Measurements from ENCODE around the gene PIK3AP1. TPM values are rescaled to one million over a fixed set of nuclear protein-coding genes. Genes with fewer than 3 reads are reported as not detected.

PIK3AP1 gene
- total and polyA plus RNA-seq, 2 of the 4 experiments (the other 2 are of a cell fraction) = under 0.01 to 0.14 TPM

- no TSS peak for BruUV-seq (replicated peaks)
- in situ Hi-C loops (cut with MboI; ENCODE audit: low sequenced_read_pairs) (no loop called here), dilution Hi-C loops (cut with HindIII; ENCODE audit: low sequenced_read_pairs, unreplicated experiment) (no loop called here), intact Hi-C loops (cut with micrococcal nuclease) (no loop called here)
- Histone ChIP-seq H3K27ac (ENCODE audit: insufficient read depth, low read length) (no peak overlapping the region), H3K9me3 (ENCODE audit: control insufficient read depth, insufficient read depth, low read length) (no peaks in the 10 kb centered on the region), H4K91ac (ENCODE audit: insufficient read depth, low read depth, low read length) (no peak overlapping the region), H3K23ac (ENCODE audit: low read depth, low read length) (no peak overlapping the region), H2BK5ac (ENCODE audit: low read depth, low read length, poor library complexity, severe bottlenecking) (no peak overlapping the region), H3K18ac (ENCODE audit: low read depth, low read length) (no peak overlapping the region), H2BK120ac (ENCODE audit: low read depth, low read length) (no peak overlapping the region), H3K14ac (replicated peaks; ENCODE audit: low read depth, low read length) (no peak overlapping the region), H4K8ac (ENCODE audit: low read depth in 2 of 2, low read length in 2 of 2) (no peak overlapping the region), H3K9me1 (ENCODE audit: insufficient read depth, low read length) (peaks cover 7% of the 10 kb centered on the region; the same call in 1 of the 2 replicates), H3K36me3 (ENCODE audit: control insufficient read depth, insufficient read depth, low read length) (no peaks in the 10 kb centered on the region; the same call in 1 of the 2 replicates), H3K27me3 (ENCODE audit: control insufficient read depth, insufficient read depth, low read length) (no peaks in the 10 kb centered on the region), H3K56ac (ENCODE audit: extremely low read depth, insufficient read depth, low read length) (no peak overlapping the region), H4K5ac (ENCODE audit: low read depth, low read length) (no peak overlapping the region), H4K20me1 (ENCODE audit: insufficient read depth, low read length) (peaks cover 68% of the 10 kb centered on the region), H3K79me1 (ENCODE audit: low read depth in 1 of 2, low read length in 2 of 2) (peaks cover 0 to 26% of the 10 kb centered on the region in 2 experiments; a peak in 2 of 4 replicates), H3K4me3 (ENCODE audit: insufficient read depth, low read depth, low read length) (no peak overlapping the region), H2AK5ac (ENCODE audit: low read depth, low read length) (no peak overlapping the region), H3K4ac (ENCODE audit: low read depth, low read length) (no peak overlapping the region), H3K4me2 (ENCODE audit: low read depth, low read length) (peak overlapping the region; percentile 26; the same call in 1 of the 2 replicates), H2BK15ac (ENCODE audit: low read depth, low read length) (no peak overlapping the region), H2BK20ac (ENCODE audit: low read depth, low read length) (no peak overlapping the region), H2AFZ (replicated peaks; ENCODE audit: low read length, poor library complexity) (no peak overlapping the region), H2AK9ac (replicated peaks; ENCODE audit: low read depth, low read length, poor library complexity) (no peak overlapping the region), H3K4me1 (ENCODE audit: control insufficient read depth, insufficient read depth, low read length) (peaks cover 15% of the 10 kb centered on the region), H3K9ac (ENCODE audit: low read depth, low read length) (no peak overlapping the region)
- ATAC-seq (ENCODE audit: low read depth) = no peak
- CTCF ChIA-PET = interaction anchor here (0.7 kb wide), 1 partner anchor 15 kb away, joined by 7 read pairs; no protein-coding TSS in a partner anchor
- POLR2A ChIA-PET (ENCODE audit: unreplicated experiment) = no interaction called here
- WGBS, 2 experiments (ENCODE audit: extremely low coverage in 2 of 2, insufficient read length in 1 of 2) = no CpG with 5 or more reads among the region's 9 CpGs
- TF ChIP-seq CEBPB (IDR thresholded peaks at IDR 0.05; ENCODE audit: low read depth, low read length) = no peak
- no peak for TF ChIP-seq RFX5 (IDR thresholded peaks at IDR 0.05; ENCODE audit: low read depth, low read length)
- TF ChIP-seq ELK1 (IDR thresholded peaks at IDR 0.05; ENCODE audit: borderline replicate concordance, low read depth, low read length) = no peak
- TF ChIP-seq MXI1 (IDR thresholded peaks at IDR 0.05; ENCODE audit: borderline replicate concordance, low read depth, low read length) = no peak
- no peak for TF ChIP-seq FOS (IDR thresholded peaks at IDR 0.05; ENCODE audit: low read depth, low read length)
- TF ChIP-seq SMC3 (IDR thresholded peaks at IDR 0.05; ENCODE audit: low read depth, low read length) = no peak
- TF ChIP-seq POLR2A (IDR thresholded peaks at IDR 0.05; ENCODE audit: low read depth, low read length) = no peak
- no peak for TF ChIP-seq MAZ (IDR thresholded peaks at IDR 0.05; ENCODE audit: borderline replicate concordance, low read depth, low read length)
- TF ChIP-seq BHLHE40 (IDR thresholded peaks at IDR 0.05; ENCODE audit: low read depth, low read length) = no peak
- TF ChIP-seq CTCF (conservative IDR thresholded peaks at IDR 0.05; ENCODE audit: low read depth, low read length) = no peak
- TF ChIP-seq RAD21 (IDR thresholded peaks at IDR 0.05; ENCODE audit: low read length) = no peak
- no peak for TF ChIP-seq CHD1 (IDR thresholded peaks at IDR 0.05; ENCODE audit: low read depth, low read length)
- no peak for TF ChIP-seq USF2 (IDR thresholded peaks at IDR 0.05; ENCODE audit: low read depth, low read length)
- no peak for TF ChIP-seq MAFK (IDR thresholded peaks at IDR 0.05; ENCODE audit: low read depth, low read length)
- DNase-seq = no peak
Observed at GRCh38 chr10:96584474-96584873, 135.8 kb downstream of the PIK3AP1 start.
